Ovary (tissue), 3 donors: ENCODE data around the gene MGME1.

Experiments
- POLR2A ChIP-seq: fragments of 450-650 bp; IDR thresholded peaks from one replicate; pipeline ENCODE4 v1.6.1; 2017; ENCODE audit warnings: antibody characterized with exemption, mild to moderate bottlenecking, moderate library complexity
- TF ChIP-seq, protein P1 (sequence below), 3 donors: fragments of 450-650 bp in 2 of 3; fragments of 200-600 bp in 1 of 3; IDR thresholded peaks; one replicate each; pipeline versions ENCODE4 v1.5.1 to v1.8.0; 2016 to 2022; ENCODE audit warnings: antibody characterized with exemption in 3 of 3, mild to moderate bottlenecking in 1 of 3
- donor health status: DM: no; HTN: no; CAD: no.

DNA sequence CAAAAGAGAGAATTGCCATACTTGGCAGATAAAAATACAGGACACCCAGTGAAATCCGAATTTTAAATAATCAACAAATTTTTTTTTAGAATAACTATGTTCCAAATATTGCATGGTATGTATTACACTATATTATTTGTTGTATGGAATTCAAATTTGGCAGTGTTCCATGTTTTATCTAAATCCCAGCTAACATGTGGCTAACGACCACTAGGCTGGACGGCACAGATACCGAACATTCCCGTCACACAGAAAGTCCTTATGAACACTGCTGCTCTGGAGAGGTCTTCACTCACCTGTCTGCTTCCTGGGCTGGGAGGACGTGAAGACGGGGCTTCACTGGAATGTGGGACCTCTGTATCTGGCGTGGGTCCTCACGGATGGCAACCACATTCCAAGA is 33.1 kb upstream of the MGME1 start:
- TF ChIP-seq, protein P1, sequence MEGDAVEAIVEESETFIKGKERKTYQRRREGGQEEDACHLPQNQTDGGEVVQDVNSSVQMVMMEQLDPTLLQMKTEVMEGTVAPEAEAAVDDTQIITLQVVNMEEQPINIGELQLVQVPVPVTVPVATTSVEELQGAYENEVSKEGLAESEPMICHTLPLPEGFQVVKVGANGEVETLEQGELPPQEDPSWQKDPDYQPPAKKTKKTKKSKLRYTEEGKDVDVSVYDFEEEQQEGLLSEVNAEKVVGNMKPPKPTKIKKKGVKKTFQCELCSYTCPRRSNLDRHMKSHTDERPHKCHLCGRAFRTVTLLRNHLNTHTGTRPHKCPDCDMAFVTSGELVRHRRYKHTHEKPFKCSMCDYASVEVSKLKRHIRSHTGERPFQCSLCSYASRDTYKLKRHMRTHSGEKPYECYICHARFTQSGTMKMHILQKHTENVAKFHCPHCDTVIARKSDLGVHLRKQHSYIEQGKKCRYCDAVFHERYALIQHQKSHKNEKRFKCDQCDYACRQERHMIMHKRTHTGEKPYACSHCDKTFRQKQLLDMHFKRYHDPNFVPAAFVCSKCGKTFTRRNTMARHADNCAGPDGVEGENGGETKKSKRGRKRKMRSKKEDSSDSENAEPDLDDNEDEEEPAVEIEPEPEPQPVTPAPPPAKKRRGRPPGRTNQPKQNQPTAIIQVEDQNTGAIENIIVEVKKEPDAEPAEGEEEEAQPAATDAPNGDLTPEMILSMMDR (IDR thresholded peaks at IDR 0.05), result no peak
- TF ChIP-seq POLR2A, result no peak
